Endothelial cell of umbilical vein (primary cell): ENCODE measurements around the gene DTD1. TPM values are rescaled to one million over a fixed set of nuclear protein-coding genes. Genes with fewer than 3 reads are reported as not detected.

Experiments used
- BruUV-seq: library from RNA; stranded (reverse); fragments of 400-500 nt; replicated peaks from 2 replicates; lab custom pipeline; 2021; lab: Mats Ljungman, UMichigan
- CTCF ChIA-PET: fragments of 300-600, 350-600 bp; sonication (Branson Sonifier 250); formaldehyde crosslinking; loops from one replicate; lab custom pipeline; 2021; ENCODE audit warnings: antibody characterized with exemption, inconsistent platforms; lab: Charles Lee
- POLR2A ChIA-PET: fragments of 300-600, 350-600 bp; sonication (Branson Sonifier 250); formaldehyde crosslinking; loops from one replicate; lab custom pipeline; 2021; ENCODE audit warnings: antibody characterized with exemption, inconsistent platforms; lab: Charles Lee
- DNase-seq: peaks from one replicate; pipeline ENCODE4 v3.0.0-alpha.2; 2011; ENCODE audit warnings: low read depth, low spot score
- FAIRE-seq: peaks from 2 replicates; lab custom pipeline; 2011; peaks lifted over from hg19 to GRCh38; lab: Jason Lieb, UNC
- H2AFZ ChIP-seq: 2 replicates; pipeline ENCODE4 v1.6.0; 2012; ENCODE audit warnings: low read depth, low read length, control low read depth, inconsistent platforms
- H3K27ac ChIP-seq: 2 replicates; pipeline ENCODE4 v1.5.1; 2011; ENCODE audit warnings: low read depth, mild to moderate bottlenecking, control low read depth, low read length, moderate library complexity; ENCODE audit not compliant: insufficient read depth
- H3K27me3 ChIP-seq, 2 experiments: 2 replicates each; pipeline versions ENCODE4 v1.6.0 to v1.6.1; 2011; ENCODE audit warnings: low read length in 2 of 2, mixed read lengths in 1 of 2; ENCODE audit not compliant: control insufficient read depth in 2 of 2, insufficient read depth in 2 of 2
- H3K36me3 ChIP-seq, 2 experiments: 2 replicates in 1 of 2; 3 replicates in 1 of 2; pipeline ENCODE4 v1.5.1; 2011; ENCODE audit warnings: low read length in 2 of 2, mild to moderate bottlenecking in 1 of 2, moderate library complexity in 1 of 2; ENCODE audit not compliant: control insufficient read depth in 2 of 2, insufficient read depth in 2 of 2; ENCODE audit errors: extremely low read depth in 1 of 2
- H3K4me1 ChIP-seq: 3 replicates; pipeline ENCODE4 v1.5.1; 2011; ENCODE audit warnings: mild to moderate bottlenecking, low read length; ENCODE audit not compliant: control insufficient read depth, insufficient read depth; ENCODE audit errors: extremely low read depth
- H3K4me2 ChIP-seq: 2 replicates; pipeline ENCODE4 v1.6.1; 2011; ENCODE audit warnings: low read length, control low read depth, mixed read lengths; ENCODE audit not compliant: insufficient read depth
- H3K4me3 ChIP-seq, 3 experiments: fragments of 200-600 bp in 1 of 3; sonication (generic), shearing (Covaris generic) in 1 of 3; replicated peaks in 1 of 3; 2 replicates each; pipeline ENCODE4 v1.5.1; 2011 to 2016; ENCODE audit warnings: control low read depth in 3 of 3, low read length in 3 of 3, mild to moderate bottlenecking in 2 of 3, inconsistent platforms in 1 of 3, low read depth in 1 of 3, moderate library complexity in 1 of 3; ENCODE audit not compliant: insufficient read depth in 1 of 3
- H3K79me2 ChIP-seq: 2 replicates; pipeline ENCODE4 v1.6.0; 2012; ENCODE audit warnings: low read length, inconsistent platforms; ENCODE audit not compliant: control insufficient read depth, insufficient read depth
- H3K9ac ChIP-seq: replicated peaks from 2 replicates; pipeline ENCODE3; 2011; ENCODE audit warnings: low read length, control low read depth; ENCODE audit not compliant: insufficient read depth; ENCODE audit errors: extremely low read depth
- H3K9me1 ChIP-seq: replicated peaks from 3 replicates; pipeline ENCODE4 v1.6.0; 2011; ENCODE audit warnings: mild to moderate bottlenecking, low read length; ENCODE audit not compliant: control insufficient read depth, insufficient read depth; ENCODE audit errors: extremely low read depth
- H3K9me3 ChIP-seq: replicated peaks from 2 replicates; pipeline ENCODE4 v1.5.1; 2012; ENCODE audit warnings: low read length, inconsistent platforms; ENCODE audit not compliant: control insufficient read depth, insufficient read depth
- H4K20me1 ChIP-seq: replicated peaks from 2 replicates; pipeline ENCODE3; 2011; ENCODE audit warnings: mild to moderate bottlenecking, low read length; ENCODE audit not compliant: control insufficient read depth, insufficient read depth; ENCODE audit errors: extremely low read depth
- EZH2 ChIP-seq: IDR thresholded peaks from 2 replicates; pipeline ENCODE4 v1.6.1; 2012; ENCODE audit warnings: borderline replicate concordance, low read depth, mild to moderate bottlenecking, moderate library complexity, low read length, inconsistent platforms; ENCODE audit not compliant: severe bottlenecking
- FOS ChIP-seq: IDR thresholded peaks from 2 replicates; pipeline ENCODE4 v1.6.1; 2011; ENCODE audit warnings: mild to moderate bottlenecking, low read length, moderate library complexity, borderline replicate concordance; ENCODE audit not compliant: insufficient read depth
- GATA2 ChIP-seq: IDR thresholded peaks from 2 replicates; pipeline ENCODE4 v1.7.0; 2011; ENCODE audit warnings: low read depth, mild to moderate bottlenecking, moderate library complexity, mixed read lengths, low read length; ENCODE audit not compliant: insufficient read length, insufficient read depth
- JUN ChIP-seq: IDR thresholded peaks from 2 replicates; pipeline ENCODE4 v1.6.1; 2011; ENCODE audit warnings: borderline replicate concordance, low read depth; ENCODE audit not compliant: insufficient read length, insufficient read depth
- MYC ChIP-seq: IDR thresholded peaks from one replicate; pipeline ENCODE4 v1.6.1; 2011; ENCODE audit warnings: mild to moderate bottlenecking, low read depth, low read length
- POLR2A ChIP-seq: IDR thresholded peaks from 2 replicates; pipeline ENCODE4 v1.6.1; 2012; ENCODE audit warnings: low read depth, mild to moderate bottlenecking, control low read depth, low read length
- POLR2AphosphoS5 ChIP-seq: IDR thresholded peaks from 2 replicates; pipeline ENCODE4 v1.6.1; 2012; ENCODE audit warnings: low read depth, mild to moderate bottlenecking, control low read depth, low read length, moderate library complexity; ENCODE audit not compliant: insufficient read depth
- dilution Hi-C: fragments of 300-500 bp; cut with MboI; formaldehyde crosslinking; loops from one replicate; pipeline ENCODE4 v1.15.0; 2019; ENCODE audit warnings: low sequenced_read_pairs; ENCODE audit not compliant: extremely low pct_ligation_motif_present
- intact Hi-C: fragments of 100-400 bp; cut with micrococcal nuclease; formaldehyde crosslinking; loops from one replicate; pipeline ENCODE4 v1.10.0; 2022
- polyA plus RNA-seq, 4 experiments: library from polyadenylated mRNA; depleted of rRNA in 3 of 4; stranded (reverse) in 3 of 4; unstranded in 1 of 4; fragments of >200 nt; gene quantifications; 2 replicates each; pipeline versions ENCODE4 v1.2.1 to v1.2.3, GENCODE V29; 2011 to 2012; ENCODE audit warnings: missing spikeins in 1 of 4
- total RNA-seq: library from RNA; stranded (reverse); gene quantifications from 2 replicates; pipeline ENCODE4 v1.2.3, GENCODE V29; 2021
- TF ChIP-seq, protein P1 (sequence below): IDR thresholded peaks from 2 replicates; pipeline ENCODE4 v1.6.1; 2011; ENCODE audit not compliant: insufficient read depth, insufficient read length
- TF ChIP-seq, protein P2 (sequence below), 2 donors: IDR thresholded peaks; 1 replicate in 1 of 2; 2 replicates in 1 of 2; pipeline ENCODE4 v1.5.1; 2011; ENCODE audit warnings: low read length in 2 of 2, mild to moderate bottlenecking in 2 of 2, moderate library complexity in 2 of 2, control low read depth in 1 of 2, inconsistent platforms in 1 of 2, low read depth in 1 of 2; ENCODE audit not compliant: insufficient read depth in 1 of 2; ENCODE audit errors: extremely low read depth in 1 of 2

The DTD1 gene
- total and polyA plus RNA-seq, 2 donors (not counting 3 experiments of a cell fraction or from before 2014, with no cell fraction given), result 48.2 to 50.8 TPM

DNA sequence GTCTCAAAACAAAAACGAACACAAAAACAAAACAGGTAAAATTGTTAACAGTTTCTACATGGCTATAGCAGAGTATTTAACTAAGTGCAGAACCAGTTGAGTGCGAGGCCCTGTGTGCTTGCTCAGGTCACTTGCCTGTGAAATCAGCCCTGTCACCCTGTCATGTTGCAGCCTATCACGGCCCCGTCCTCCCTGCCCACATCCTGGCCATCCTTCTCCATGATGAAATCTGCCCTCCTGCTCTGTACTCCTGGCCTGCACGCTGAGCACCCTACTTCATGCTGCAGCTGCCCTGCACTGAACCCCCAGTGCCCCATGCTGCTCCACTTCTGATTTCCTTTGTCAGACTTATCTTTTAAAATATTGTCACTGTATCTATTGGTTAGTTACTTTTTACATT lies 62.4 kb downstream of the DTD1 start:
- no peaks in the 10 kb centered on the region for H3K27me3 ChIP-seq
- no peaks in the 10 kb centered on the region for H3K9me3 ChIP-seq
- TF ChIP-seq MYC, result no peak
- no peak for TF ChIP-seq POLR2A
- TF ChIP-seq JUN, result no peak
- TF ChIP-seq FOS, result no peak
- no peak for TF ChIP-seq POLR2AphosphoS5
- TF ChIP-seq, protein P1, sequence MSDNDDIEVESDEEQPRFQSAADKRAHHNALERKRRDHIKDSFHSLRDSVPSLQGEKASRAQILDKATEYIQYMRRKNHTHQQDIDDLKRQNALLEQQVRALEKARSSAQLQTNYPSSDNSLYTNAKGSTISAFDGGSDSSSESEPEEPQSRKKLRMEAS, result no peak
- TF ChIP-seq, protein P2, sequence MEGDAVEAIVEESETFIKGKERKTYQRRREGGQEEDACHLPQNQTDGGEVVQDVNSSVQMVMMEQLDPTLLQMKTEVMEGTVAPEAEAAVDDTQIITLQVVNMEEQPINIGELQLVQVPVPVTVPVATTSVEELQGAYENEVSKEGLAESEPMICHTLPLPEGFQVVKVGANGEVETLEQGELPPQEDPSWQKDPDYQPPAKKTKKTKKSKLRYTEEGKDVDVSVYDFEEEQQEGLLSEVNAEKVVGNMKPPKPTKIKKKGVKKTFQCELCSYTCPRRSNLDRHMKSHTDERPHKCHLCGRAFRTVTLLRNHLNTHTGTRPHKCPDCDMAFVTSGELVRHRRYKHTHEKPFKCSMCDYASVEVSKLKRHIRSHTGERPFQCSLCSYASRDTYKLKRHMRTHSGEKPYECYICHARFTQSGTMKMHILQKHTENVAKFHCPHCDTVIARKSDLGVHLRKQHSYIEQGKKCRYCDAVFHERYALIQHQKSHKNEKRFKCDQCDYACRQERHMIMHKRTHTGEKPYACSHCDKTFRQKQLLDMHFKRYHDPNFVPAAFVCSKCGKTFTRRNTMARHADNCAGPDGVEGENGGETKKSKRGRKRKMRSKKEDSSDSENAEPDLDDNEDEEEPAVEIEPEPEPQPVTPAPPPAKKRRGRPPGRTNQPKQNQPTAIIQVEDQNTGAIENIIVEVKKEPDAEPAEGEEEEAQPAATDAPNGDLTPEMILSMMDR (IDR thresholded peaks at IDR 0.05; ENCODE audit: extremely low read depth in 1 of 2, insufficient read depth in 1 of 2, low read depth in 1 of 2, low read length in 2 of 2), result no peak
- TF ChIP-seq GATA2, result no peak
- no peak for TF ChIP-seq EZH2
- no TSS peak for BruUV-seq
- DNase-seq (no peak), FAIRE-seq (no peak)
- no peaks in the 10 kb centered on the region for H3K4me1 ChIP-seq
- no peaks in the 10 kb centered on the region for H3K36me3 ChIP-seq
- POLR2A ChIA-PET, result no interaction called here
- no peaks in the 10 kb centered on the region for H4K20me1 ChIP-seq
- no peak overlapping the region for H2AFZ ChIP-seq
- H3K9ac ChIP-seq, result no peak overlapping the region
- H3K4me3 ChIP-seq, result no peak overlapping the region
- H3K4me2 ChIP-seq, result no peak overlapping the region
- H3K79me2 ChIP-seq, result no peaks in the 10 kb centered on the region
- H3K27ac ChIP-seq, result no peak overlapping the region
- CTCF ChIA-PET, result interaction anchor here (1.1 to 1.7 kb wide), 2 partner anchors 26 to 32 kb away, joined by 3 to 5 read pairs; no protein-coding TSS in a partner anchor
- dilution Hi-C loops (no loop called here), intact Hi-C loops (no loop called here)
- H3K9me1 ChIP-seq, result no peaks in the 10 kb centered on the region
